Measurements from ENCODE around the gene LMTK2.

DNA sequence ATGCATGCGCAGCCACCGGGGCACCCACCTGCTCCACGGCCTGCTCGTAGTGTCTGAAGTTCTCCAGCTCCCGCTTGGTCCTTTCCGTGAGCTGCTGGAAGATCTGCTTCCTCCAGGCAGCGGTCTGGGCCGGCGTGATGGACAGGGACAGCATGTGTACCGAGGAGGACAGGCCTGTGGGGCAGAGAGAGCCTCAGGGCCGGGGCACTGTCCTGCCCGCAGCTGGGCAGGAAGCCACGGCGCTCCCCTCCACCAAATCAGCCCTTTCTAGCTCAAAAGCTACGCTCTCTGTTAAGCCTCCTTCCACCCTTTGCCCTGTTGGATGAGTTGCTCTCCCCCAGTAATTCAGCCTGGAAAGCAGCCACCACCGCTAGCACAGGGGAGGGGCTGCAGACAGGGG, 126.1 kb downstream of the LMTK2 start:
- TF ChIP-seq, protein P1, sequence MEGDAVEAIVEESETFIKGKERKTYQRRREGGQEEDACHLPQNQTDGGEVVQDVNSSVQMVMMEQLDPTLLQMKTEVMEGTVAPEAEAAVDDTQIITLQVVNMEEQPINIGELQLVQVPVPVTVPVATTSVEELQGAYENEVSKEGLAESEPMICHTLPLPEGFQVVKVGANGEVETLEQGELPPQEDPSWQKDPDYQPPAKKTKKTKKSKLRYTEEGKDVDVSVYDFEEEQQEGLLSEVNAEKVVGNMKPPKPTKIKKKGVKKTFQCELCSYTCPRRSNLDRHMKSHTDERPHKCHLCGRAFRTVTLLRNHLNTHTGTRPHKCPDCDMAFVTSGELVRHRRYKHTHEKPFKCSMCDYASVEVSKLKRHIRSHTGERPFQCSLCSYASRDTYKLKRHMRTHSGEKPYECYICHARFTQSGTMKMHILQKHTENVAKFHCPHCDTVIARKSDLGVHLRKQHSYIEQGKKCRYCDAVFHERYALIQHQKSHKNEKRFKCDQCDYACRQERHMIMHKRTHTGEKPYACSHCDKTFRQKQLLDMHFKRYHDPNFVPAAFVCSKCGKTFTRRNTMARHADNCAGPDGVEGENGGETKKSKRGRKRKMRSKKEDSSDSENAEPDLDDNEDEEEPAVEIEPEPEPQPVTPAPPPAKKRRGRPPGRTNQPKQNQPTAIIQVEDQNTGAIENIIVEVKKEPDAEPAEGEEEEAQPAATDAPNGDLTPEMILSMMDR (IDR thresholded peaks at IDR 0.05), result no peak
- no peak for TF ChIP-seq EZH2 (IDR thresholded peaks at IDR 0.05; ENCODE audit: borderline replicate concordance, insufficient read depth, low read depth, low read length, poor library complexity, severe bottlenecking)

All from B cell (primary cell).